ENCODE results near the gene TCTN1.
"Not testable (repeated sequence)": the region's sequence is repeated elsewhere in the genome, so short reads cannot be mapped to it uniquely, and the experiment has no call there.

The TCTN1 gene

DNA sequence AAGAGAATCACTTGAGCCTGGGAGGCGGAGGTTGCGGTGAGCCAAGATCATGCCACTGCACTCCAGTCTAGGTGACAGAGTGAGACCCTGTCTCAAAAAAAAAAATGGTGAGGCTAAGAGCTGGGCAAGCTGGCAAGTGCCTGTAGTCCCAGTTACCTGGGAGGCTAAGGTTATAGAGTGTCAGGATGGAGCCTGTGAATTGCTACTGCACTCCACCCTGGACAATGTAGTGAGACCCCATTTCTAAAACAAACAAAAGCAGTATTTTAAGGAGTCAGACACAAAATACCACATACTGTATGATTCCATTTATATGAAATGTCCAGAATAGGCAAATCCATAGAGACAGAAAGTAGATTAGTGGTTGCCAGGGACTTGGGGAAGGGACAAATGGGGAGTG lies 26.8 kb upstream of the TCTN1 start:
- DNase-seq = not testable (repeated sequence)

DNA sequence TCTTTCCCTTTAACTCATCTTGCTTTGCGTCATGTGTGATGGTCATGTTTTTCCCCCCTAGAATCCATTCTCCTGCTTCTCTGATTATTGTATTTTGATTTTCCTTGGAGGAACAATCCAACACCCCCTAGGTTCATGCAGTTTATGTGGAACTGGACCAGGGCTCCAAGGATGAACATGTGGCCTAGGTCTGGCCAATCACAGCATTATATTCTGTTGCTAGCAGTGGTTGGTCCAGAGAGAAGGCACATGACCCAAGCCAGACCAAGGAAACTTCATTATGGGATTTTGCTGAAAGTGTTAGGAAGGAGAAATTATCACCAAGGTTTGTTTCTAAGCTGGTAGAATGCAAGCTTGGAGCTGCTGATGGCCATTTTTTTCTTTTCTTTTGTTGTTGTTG lies 23.9 kb upstream of the TCTN1 start:
- DNase-seq = no peak

DNA sequence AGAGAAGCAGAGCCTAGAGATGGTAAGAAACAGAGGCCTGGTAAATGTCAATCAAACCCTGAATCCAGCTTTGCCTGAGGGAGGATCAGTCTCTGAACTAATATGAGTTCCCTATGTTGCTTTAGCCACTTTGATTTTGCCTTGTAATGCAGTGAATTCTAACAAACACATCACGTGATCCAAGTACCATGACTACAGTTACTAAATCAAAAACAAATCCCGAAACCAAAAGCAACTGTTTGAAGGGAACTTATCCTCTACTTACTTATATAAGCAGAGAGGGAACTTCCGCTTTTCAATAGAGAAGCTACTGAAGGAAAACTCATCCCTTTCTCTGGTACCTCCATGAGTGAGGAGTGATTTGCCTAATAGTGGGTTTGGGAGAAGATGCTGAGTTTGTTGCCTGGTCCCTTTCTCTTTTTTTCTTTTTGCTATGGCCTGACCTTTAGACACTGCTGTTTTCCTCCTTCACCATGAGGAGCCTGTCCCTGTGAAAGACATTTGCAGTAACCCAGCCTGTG lies 23.1 kb upstream of the TCTN1 start:
- DNase-seq = peak; percentile 66

DNA sequence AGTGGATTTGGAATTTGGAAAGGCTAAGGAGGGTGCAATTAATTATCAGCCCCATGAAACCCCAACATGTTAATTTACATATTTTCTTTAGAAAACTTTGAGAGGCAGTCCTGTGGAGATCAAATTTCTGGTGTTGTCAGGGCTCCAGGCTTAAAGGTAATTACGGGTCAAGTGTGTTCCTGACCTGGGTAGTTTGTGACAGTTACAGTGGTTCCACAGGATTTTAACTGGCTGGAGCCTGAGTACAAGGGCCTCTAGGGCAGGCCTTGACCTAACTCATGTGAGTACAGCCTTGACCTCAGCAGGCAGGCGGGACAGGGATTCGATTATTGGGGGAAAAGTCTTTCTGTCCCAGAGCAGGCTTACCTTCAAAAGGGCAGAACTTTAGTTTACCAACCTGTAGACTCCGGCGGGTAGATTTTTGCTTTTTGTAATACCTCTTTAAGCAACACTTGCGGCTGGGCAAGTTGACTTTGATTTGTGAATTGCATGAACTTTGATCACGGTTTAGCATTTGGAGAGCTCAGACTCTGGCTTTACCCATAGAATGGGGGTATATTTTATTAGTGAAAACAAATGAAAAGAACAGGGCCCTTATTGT lies 22.4 kb upstream of the TCTN1 start:
- no peak for DNase-seq

DNA sequence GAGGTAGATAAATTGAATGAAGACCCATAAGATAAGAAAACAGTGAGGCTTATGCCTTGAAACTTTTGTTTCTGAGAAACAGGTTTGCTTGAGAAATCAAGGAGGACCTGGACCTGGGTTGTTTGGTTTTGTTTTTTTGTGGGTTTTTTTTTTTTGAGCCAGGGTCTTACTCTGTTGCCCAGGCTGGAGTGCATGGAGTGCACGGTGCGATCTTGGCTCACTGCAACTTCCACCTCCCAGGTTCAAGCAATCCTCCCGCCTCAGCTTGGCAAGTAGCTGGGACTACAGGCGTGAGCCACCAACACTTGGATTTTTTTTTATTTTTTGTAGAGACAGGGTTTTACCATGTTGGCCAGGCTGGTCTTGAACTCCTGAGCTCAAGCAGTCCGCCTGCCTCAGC lies 21.9 kb upstream of the TCTN1 start:
- no peak for DNase-seq

DNA sequence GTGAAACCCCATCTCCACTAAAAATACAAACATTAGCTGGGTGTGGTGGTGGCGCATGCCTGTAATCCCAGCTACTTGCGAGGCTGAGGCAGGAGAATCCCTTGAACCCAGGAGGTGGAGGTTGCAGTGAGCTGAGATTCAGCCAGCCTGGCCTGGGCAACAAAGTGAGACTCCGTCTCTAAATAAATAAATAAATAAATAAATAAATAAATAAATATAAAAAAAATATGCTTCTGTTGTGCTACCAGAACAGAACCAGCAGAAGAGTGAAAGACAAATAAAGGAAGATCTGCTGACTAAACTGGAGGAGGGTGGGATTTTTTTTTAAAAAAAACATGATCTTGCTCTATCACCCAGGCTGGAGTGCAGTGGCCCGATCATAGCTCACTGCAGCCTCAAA lies 21.0 kb upstream of the TCTN1 start:
- DNase-seq = not testable (repeated sequence)

DNA sequence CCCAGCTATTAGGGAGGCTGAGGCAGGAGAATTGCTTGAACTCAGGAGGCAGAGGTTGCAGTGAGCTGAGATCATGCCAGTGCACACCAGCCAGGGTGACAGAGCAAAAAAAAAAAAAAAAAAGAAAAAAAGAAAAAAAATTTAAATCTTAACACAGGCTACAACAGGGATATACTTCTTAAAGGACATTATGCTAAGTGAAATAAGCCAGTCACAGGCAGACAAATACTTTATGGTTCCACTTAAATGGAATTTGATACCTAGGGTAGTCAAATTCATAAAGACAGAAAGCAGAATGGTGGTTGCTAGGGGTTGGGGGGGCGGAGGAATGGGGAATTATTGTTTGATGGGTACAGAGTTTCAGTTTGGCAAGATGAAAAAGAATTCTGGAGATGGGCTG lies 16.0 kb upstream of the TCTN1 start:
- DNase-seq = no peak

DNA sequence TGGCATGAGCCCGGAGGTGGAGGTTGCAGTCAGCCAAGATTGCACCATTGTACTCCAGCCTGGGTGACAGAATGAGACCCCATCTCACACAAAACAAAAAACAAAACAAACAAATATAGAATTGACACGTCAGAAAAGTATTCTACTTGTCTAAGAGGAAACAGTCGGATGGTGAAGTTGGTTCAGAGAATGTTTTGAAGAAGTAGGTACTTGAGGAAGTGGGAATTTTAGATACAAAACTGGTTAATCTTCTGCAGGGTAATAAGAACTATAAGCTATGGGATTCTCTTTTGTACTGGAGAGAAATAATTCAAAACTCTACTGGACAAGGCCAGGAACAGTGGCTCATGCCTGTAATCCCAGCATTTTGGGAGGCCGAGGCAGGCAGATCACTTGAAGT lies 14.6 kb upstream of the TCTN1 start:
- DNase-seq = no peak

DNA sequence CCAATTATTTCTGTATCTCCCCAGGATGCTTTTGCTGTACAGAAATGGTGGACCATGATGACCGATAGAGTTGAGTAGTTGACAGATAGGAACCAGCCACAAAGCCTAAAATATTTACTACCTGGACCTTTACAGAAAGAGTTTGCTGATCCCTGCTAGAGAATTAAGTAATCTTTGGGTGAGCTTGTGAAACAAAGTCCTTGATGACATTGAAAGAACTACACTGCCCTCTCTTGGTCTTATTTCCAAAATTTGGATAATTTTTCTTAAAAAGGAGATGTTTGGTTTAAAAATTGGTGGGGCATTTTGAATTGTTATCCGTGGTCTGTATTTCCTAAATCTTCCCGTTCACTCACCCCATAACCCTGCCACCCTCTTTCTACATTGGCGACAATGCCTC lies 13.7 kb upstream of the TCTN1 start:
- DNase-seq = peak; percentile 67

DNA sequence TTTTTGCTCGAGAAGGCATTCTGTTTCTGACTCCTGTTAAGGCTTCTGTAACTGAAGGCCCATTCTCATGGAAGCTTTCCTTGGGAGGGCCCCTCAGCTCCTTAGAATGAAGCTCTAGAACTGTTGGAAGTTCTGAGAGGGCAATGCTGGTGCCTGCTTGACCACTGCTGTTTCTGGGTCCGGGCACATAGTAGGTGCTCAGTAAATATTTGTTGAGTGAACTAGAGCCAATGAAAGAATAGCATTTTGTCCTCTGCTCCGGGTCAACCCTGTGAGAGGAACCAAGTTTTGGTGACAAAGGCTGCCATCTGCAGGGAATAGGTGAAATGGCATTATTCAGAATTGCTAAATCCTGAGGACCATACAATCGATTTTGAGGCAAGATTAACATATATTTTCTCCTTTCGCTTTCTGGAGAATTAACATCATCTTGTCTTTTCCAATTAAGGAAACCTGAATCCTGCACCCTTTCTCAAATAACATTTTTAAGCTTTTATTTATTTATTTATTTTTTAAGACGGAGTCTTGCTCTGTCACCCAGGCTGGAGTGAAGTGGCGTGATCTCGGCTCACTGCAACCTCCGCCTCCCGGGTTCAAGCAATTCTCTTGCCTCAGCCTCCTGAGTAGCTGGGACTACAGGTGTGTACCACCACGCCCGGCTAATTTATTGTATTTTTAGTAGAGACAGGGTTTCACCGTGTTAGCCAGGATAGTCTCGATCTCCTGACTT lies 11.7 kb upstream of the TCTN1 start:
- DNase-seq = peak; percentile 29

DNA sequence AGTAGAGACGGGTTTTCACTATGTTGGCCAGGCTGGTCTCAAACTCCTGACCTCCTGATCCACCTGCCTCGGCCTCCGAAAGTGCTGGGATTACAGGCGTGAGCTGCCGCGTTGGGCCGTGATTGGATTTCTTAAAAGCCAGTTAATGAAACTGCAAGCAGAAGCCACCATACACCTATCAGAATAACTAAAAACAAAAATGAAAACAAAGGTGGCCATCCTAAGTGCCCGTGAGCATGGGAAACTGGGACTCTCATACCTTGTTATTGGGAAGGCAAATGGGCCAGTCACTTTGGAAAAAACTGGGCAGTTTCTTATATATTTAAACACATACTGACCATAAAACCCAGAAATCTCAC lies 7.7 kb upstream of the TCTN1 start:
- DNase-seq = no peak

DNA sequence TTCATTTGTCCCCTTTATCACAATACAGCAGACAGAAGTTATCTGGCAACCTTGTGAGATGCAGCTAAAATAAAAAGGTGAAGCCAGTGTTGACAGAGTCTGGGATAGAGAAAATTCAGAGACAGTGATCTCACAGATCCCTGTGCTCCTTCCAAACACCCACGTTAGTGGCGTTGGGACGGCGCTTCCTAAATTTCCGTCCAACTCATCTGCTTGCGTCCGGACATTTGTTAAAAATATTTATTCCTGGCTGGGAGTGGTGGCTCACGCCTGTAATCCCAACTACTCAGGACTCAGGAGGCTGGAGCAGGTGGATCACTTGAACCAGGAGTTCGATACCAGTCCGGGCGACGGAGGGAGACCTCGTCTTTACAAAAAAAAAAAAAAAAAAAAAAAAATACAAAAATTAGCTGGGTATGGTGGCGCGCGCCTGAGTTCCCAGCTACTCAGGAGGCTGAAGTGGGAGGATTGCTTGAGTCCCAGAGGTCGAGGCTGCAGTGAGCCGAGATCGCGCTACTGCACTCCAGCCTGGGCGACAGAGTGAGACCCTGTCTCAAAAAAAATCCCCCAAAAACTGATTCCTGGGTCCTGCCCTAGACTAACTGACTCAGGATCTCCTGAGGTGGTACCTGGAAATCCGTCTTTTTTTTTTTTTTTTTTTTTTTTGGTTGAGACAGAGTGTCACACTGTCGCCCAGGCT lies 708 bp upstream of the TCTN1 start:
- no peak for DNase-seq

DNA sequence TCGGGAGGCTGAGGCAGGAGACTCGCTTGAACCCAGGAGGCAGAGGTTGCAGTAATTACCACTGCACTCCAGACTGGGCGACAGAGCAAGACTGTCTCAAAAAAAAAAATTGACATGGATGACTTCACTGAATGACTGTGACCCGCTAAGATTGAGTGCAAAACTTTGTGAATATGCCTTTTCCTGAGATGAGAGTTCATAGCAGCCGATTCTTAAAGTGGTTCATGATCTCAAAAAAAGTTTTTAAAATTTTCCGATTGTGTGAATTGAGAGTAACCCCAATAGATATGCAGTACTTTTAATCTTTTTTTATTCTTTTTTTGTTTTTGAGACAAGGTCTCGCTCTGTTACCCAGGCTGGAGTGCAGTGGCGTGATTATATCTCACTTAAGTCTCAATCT lies 1.2 kb downstream of the TCTN1 start:
- no peak for DNase-seq

DNA sequence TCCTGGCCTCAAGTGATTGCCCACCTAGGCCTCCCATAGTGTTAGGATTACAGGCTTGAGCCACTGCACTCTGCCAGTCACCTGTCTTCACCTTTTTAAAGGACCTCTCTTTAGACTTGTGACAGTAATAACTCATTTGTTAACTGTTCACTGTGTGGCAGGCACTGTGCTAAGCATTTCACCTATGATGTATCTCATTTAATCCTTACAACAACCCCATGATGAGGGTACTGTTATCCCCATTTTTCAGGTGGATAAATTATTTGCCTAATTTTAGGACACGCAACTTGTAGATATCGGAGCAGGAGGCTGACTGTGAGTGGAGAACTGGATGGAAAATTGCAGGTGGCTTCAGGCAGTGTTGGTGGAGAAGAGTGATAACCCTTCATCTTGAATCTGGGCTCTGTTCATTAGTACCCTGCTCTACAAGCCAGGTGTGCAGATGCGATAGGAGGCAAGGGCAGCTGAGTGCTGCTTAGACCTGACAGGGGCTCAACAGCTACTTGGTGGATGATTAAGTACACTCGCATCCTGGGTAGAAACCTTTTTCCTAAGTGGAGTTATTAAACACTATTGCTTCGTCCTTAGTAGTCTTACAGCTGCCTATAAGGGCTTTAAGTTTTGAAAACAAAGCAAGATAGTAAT lies 2.7 kb downstream of the TCTN1 start:
- no peak for DNase-seq

DNA sequence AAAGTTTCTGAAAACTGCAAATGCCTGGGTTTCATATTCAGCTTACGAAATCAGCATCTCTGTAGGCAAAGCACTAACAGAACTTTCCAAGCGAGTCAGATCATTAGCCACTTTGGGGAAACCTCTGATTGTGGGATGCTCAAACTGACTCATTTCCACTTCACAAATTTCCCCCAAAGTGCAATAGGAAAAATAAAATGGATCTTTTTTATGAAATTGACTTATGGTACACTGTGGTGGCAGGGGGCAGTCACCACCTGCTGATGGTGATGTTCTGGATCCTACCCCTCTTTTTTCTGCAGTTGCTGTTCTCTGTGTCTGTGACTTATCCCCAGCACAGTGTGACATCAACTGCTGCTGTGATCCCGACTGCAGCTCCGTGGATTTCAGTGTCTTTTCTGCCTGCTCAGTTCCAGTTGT lies 5.6 kb downstream of the TCTN1 start:
- no peak for DNase-seq

DNA sequence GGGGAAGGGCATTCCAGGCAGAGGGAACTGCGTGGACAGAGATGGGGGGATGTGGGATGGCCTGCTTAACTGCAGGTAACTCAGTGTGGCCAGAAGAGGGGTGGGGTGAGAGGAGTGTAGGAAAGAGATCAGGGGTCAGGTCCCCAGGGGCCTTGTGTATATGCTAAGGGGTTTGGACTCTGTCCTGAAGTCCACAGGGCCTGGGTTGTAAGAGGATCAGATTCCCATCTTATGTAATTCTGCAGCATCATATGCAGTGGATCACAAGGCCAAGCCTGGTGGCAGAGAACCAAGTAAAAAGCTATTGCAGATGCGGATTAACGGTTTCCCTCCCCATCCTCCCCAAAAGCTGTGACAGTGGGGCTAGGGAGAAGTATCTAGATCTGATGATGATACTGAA lies 8.7 kb downstream of the TCTN1 start:
- DNase-seq = no peak

DNA sequence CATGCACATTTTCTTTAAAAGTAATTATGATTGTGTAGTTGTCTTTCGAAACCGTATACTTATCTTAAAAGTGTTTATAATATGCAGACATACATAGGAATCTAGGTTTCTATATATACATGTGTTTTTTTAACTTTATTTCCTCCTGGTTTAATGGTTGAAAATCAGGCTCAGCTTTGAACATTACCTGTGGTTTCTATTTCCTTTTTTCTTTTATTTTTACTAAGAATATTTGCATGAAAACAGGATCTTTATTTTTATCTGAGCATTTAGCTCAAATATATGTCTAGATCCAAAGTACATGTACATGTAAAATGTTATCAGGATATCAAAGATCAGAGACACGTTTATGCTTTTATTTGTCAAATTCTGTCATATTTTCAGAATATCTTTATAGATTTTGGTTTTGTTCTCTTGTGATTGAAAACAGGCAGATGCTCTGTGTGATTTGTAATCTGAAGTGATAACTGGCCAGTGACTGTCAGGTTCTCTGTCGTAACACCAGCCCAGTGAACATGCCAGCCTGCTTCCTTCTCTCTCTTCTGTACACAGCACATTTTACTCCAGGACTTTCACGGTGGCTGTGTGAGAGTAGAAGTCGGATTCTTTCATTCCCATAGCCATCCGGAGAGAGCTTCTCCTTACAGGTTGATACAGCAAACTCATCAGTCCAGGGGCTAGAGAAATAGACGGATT lies 13.7 kb downstream of the TCTN1 start:
- DNase-seq = no peak

DNA sequence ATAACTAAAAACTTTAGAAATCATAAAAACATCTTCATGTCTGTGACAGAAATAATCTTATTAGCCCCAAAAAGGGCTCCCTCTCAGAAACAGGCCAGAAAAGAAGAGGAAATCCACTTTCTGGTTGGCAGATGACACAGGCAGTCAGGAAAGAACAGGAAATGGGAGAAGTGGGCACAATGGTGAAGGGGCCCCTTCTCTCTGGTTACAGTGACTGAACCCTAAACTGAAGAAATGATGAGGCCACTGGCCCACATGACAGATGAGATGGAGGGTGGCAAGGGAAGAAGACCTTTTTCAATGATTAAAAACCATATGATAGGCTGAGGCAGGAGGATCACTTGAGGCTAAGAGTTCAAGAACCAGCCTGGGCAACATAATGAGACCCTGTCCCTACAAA lies 21.1 kb downstream of the TCTN1 start:
- DNase-seq = no peak

DNA sequence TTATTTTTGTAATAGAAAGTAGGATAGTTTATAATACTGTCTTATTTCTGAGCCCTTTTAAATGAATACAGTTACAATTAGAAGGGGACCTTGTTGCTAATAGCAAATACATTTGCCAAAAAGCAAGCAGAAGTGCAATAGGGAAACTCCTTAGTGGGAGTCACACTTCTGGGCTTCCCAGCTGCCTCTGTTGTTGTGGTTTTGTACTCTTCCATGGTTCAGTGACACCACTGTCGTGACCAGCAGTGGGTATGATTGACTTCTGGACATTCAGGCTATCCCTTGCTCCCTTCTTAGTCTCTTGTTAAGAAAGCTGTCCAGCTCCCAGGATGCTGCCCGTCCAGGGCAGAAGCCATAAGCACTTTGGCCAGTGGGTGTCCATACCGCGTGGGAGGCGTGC lies 22.6 kb downstream of the TCTN1 start:
- DNase-seq = no peak

DNA sequence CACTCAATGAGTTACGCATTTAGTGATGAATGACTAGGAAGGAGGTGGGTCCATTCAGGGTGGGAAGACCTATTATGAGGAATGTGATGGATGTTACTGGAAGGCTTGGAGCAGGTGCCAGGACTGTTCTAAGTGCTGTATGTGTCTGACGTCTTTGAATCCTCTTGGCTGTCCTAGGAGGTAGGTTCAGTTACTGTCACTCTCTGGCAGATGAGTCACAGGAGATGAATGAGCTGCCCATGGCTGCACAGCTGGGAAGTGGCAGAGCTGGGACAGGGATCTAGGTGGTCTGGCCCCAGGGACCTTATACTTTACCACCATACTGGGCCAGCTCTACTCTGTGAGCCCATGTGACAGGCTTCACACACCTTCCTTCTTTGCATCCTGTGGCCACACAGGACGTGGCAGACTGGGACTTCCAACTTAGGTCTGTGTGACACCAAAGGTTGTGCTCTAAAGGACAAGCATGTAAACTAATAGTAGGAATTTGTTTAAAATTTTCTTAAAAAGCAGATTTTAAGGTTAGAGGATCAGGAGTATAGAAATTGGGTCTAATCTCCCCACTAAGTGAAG lies 24.0 kb downstream of the TCTN1 start:
- DNase-seq = no peak

DNA sequence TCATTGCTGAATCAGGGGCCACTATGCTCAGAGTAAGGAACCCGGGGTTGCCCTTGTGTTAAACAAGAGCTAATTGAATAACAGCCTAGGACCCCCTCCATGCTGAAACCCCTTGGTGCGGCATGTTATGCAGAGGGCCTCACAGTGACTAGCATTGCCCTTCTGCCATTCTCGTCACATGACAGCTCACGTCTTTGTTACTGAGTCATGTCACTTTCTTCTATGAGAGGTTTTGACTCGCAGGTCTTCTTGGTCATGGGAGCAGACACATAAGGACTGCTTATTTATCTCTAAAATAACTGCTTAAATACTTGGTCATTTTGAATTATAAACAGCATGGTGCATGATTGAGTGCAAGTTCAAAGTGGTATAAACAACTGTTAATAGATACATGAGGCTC lies 24.9 kb downstream of the TCTN1 start:
- DNase-seq = no peak

DNA sequence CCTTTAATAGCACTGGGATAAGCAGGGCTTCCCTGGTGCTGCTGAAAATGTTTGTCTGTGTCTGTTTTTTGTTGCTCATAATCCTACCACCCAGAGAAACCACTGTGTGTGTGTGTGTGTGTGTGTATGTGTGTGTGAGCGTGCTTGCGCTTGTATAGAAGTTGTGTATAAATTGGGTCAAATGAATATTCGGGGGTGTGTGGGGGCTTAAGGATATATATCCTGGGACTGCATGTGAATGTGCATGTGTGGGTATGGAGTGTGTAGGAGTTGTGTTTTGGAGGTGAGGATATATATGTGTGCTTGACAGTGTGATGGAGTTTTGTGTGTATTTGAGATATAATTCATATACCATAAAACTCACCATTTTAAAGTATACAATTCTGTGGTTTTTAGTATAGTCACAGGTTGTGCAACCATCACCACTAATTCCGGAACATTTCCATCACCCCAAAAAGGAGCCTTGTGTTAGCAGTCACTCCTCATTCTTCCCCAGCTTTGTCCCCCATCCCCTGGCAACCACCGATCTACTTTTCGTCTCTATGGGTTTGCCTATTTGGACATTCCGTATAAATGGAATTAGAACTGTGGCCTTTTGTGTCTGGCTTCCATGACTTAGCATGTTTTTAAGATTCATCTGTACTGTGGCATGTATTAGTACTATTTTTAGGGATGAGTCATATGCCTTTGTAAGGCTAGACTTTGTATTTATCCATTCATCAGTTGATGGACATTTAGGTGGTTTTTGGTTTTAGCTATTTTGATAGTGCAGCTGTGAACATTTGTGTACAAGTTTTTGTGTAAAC lies 25.6 kb downstream of the TCTN1 start:
- no peak for DNase-seq

Data from GF-D8 (cell line).